A673 (cell line): ENCODE data around the gene PPP3CB.
A peak's percentile ranks its signal among the peaks of the same experiment; 100 is the strongest.

ENCODE experiments used
- EZH2 ChIP-seq: fragments of 200-600 bp; sonication (generic); IDR thresholded peaks from 2 replicates; pipeline ENCODE4 v1.6.1; 2017; ENCODE audit warnings: borderline replicate concordance, low read depth, mild to moderate bottlenecking, mixed read lengths, antibody characterized with exemption, low read length; ENCODE audit not compliant: poor library complexity, severe bottlenecking
- TF ChIP-seq, protein P1 (sequence below): fragments of 300-800, 200-600 bp; sonication (generic); conservative IDR thresholded peaks from 2 replicates; pipeline ENCODE4 v1.5.1; 2017; ENCODE audit warnings: low read depth, mild to moderate bottlenecking, antibody characterized with exemption, low read length, moderate library complexity, mixed read lengths

DNA sequence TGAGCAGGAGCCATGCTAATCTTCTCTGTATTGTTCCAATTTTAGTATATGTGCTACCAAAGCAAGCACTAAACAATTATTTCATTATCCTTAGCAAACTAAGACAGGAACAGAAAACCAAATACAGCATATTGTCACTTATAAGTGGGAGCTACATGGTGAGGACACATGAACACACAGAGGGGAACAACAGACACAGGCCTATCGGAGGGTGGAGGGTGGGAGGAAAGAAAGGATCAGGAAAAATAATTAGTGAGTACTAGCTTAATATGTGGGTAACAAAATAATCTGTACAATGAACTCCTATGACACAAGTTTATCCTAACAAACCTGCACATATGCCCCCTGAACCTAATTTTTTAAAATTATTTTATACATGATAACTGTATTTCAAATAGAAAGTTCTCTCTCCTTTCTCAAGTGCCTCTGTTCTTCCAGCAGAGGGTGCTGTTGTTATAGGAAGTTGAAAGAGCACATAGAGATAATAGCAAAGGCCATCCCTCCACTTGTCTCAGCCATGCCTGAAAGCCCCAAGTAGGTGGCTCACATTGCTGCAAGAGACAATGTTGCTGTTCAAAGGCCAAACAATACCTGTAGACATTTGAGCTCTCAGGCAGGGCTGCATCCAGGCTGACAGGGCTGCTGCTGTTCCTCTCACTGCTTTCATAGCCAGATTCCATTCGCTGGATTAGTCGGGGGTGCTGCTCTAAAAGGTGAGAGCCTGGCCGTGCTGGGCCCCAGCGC lies 33.4 kb upstream of the PPP3CB start:
- TF ChIP-seq, protein P1, sequence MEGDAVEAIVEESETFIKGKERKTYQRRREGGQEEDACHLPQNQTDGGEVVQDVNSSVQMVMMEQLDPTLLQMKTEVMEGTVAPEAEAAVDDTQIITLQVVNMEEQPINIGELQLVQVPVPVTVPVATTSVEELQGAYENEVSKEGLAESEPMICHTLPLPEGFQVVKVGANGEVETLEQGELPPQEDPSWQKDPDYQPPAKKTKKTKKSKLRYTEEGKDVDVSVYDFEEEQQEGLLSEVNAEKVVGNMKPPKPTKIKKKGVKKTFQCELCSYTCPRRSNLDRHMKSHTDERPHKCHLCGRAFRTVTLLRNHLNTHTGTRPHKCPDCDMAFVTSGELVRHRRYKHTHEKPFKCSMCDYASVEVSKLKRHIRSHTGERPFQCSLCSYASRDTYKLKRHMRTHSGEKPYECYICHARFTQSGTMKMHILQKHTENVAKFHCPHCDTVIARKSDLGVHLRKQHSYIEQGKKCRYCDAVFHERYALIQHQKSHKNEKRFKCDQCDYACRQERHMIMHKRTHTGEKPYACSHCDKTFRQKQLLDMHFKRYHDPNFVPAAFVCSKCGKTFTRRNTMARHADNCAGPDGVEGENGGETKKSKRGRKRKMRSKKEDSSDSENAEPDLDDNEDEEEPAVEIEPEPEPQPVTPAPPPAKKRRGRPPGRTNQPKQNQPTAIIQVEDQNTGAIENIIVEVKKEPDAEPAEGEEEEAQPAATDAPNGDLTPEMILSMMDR, result peak; percentile 85
- TF ChIP-seq EZH2, result no peak
